IPS-20b (cell line): Measurements from ENCODE around the gene STATH.

Source experiments
- H3K27ac ChIP-seq: one replicate; pipeline ENCODE4 v1.5.1; 2013; ENCODE audit warnings: low read length
- H3K27me3 ChIP-seq: 2 replicates; pipeline ENCODE4 v1.6.1; 2013; ENCODE audit warnings: mild to moderate bottlenecking, low read length, inconsistent platforms; ENCODE audit not compliant: insufficient read depth
- H3K36me3 ChIP-seq: 2 replicates; pipeline ENCODE4 v1.6.1; 2013; ENCODE audit warnings: low read depth, mild to moderate bottlenecking, inconsistent platforms, low read length, moderate library complexity; ENCODE audit not compliant: insufficient read depth
- H3K4me1 ChIP-seq: 2 replicates; pipeline ENCODE4 v1.6.1; 2013; ENCODE audit warnings: mild to moderate bottlenecking, control low read depth, inconsistent platforms, low read length, moderate library complexity; ENCODE audit not compliant: insufficient read depth
- H3K4me3 ChIP-seq: 2 replicates; pipeline ENCODE4 v1.5.1; 2013; ENCODE audit warnings: mild to moderate bottlenecking, low read length, inconsistent platforms
- H3K9ac ChIP-seq: 2 replicates; pipeline ENCODE4 v1.6.1; 2013; ENCODE audit warnings: low read depth, mild to moderate bottlenecking, inconsistent platforms, low read length, moderate library complexity
- H3K9me3 ChIP-seq: 2 replicates; pipeline ENCODE4 v1.6.1; 2013; ENCODE audit warnings: mild to moderate bottlenecking, low read depth, low read length, inconsistent platforms; ENCODE audit not compliant: insufficient read depth

The STATH gene

GRCh38 chr4:69995526-69996016 lies at the start of gene STATH:
TSS of gene STATH (plus strand) at chr4:69995966. CDS start at chr4:69998438, 2,472 bp downstream.
- Histone ChIP-seq H3K9ac (no peak within 1 kb of the TSS), H3K4me3 (no peak within 1 kb of the TSS), H3K9me3 (no peaks in the 10 kb centered on the region), H3K27me3 (no peaks in the 10 kb centered on the region), H3K4me1 (no peaks in the 10 kb centered on the region), H3K27ac (no peak within 1 kb of the TSS), H3K36me3 (no peaks in the 10 kb centered on the region)

- H3K4me3 ChIP-seq: no peak overlapping the region
- no peaks in the 10 kb centered on the region for H3K36me3 ChIP-seq
- no peak overlapping the region for H3K27ac ChIP-seq
- H3K27me3 ChIP-seq: no peaks in the 10 kb centered on the region
- H3K9me3 ChIP-seq: no peaks in the 10 kb centered on the region
- no peaks in the 10 kb centered on the region; the same call in 1 of the 2 replicates for H3K4me1 ChIP-seq
- no peak overlapping the region for H3K9ac ChIP-seq
These were observed 44.2 kb upstream of the STATH start for GRCh38 chr4:69951602-69952001.

DNA sequence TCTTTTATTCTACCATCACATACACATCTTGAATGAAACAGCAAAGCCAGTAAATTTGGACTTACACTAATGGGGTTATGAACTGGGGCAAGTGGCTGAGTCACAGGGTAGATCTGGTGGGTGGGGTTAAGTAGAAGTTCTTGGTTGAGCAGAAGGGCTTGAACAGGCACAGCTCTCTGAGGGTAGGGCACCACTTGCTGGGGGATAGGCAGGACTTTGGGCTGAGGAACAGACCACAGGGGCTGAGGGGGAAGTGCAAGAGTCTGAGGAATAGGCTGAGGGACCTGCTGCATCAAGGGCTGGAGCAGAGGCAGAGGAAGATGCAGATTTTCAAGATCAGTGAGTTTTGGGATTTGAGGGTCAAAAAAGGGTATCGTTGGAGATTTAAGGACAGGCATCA lies 38.6 kb upstream of the STATH start:
- Histone ChIP-seq H3K9me3 (no peaks in the 10 kb centered on the region), H3K27me3 (no peaks in the 10 kb centered on the region), H3K27ac (no peak overlapping the region), H3K4me1 (no peaks in the 10 kb centered on the region; the same call in 1 of the 2 replicates), H3K4me3 (no peak overlapping the region), H3K36me3 (no peaks in the 10 kb centered on the region), H3K9ac (no peak overlapping the region)

GRCh38 chr4:69965628-69966027 lies 30.1 kb upstream of the STATH start, which contains the start of gene CSN2:
TSS of gene CSN2 (minus strand) at chr4:69965728. CDS start at chr4:69960995, 4,733 bp downstream.
- no peaks in the 10 kb centered on the region for H3K27me3 ChIP-seq
- no peak within 1 kb of the TSS for H3K9ac ChIP-seq
- no peak within 1 kb of the TSS for H3K4me3 ChIP-seq
- H3K9me3 ChIP-seq: no peaks in the 10 kb centered on the region; the same call in 1 of the 2 replicates
- H3K4me1 ChIP-seq: no peaks in the 10 kb centered on the region
- H3K27ac ChIP-seq: no peak within 1 kb of the TSS
- no peaks in the 10 kb centered on the region for H3K36me3 ChIP-seq

GRCh38 chr4:69970071-69970470 lies 25.7 kb upstream of the STATH start:
- Histone ChIP-seq H3K9me3 (no peaks in the 10 kb centered on the region; the same call in 1 of the 2 replicates), H3K4me1 (no peaks in the 10 kb centered on the region), H3K9ac (no peak overlapping the region), H3K27ac (no peak overlapping the region), H3K4me3 (no peak overlapping the region), H3K27me3 (no peaks in the 10 kb centered on the region), H3K36me3 (no peaks in the 10 kb centered on the region)

GRCh38 chr4:69974631-69975030 lies 21.1 kb upstream of the STATH start:
- H3K27ac ChIP-seq: no peak overlapping the region
- no peak overlapping the region for H3K9ac ChIP-seq
- H3K9me3 ChIP-seq: no peaks in the 10 kb centered on the region; the same call in 1 of the 2 replicates
- no peaks in the 10 kb centered on the region for H3K27me3 ChIP-seq
- H3K36me3 ChIP-seq: no peaks in the 10 kb centered on the region
- H3K4me3 ChIP-seq: no peak overlapping the region
- H3K4me1 ChIP-seq: no peaks in the 10 kb centered on the region

- Histone ChIP-seq H3K27me3 (no peaks in the 10 kb centered on the region), H3K9ac (no peak overlapping the region), H3K36me3 (no peaks in the 10 kb centered on the region), H3K4me1 (no peaks in the 10 kb centered on the region), H3K4me3 (no peak overlapping the region), H3K27ac (no peak overlapping the region), H3K9me3 (no peaks in the 10 kb centered on the region)
These were observed 18.2 kb upstream of the STATH start for GRCh38 chr4:69977582-69977981.

DNA sequence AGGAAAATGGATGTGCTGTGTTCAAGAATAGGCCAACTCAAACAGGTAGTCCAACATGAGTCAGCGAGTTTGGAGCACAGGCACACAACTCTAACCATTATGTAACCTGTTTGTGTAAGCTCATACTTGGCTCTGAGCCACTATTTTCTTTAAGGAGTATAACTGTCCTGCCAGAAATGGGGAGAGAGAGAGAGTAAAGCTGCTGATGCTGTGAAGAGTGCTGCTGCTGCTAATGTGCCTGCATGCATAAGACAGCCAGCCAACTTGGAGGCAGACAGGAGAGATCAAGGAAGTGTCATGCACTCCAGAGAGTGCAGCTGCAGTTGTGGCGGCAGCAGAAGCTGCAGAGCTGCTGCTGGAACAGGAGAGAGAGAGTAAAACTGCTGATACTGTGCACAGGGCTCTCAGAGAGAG lies 11.7 kb upstream of the STATH start:
- no peak overlapping the region for H3K27ac ChIP-seq
- H3K4me1 ChIP-seq: no peaks in the 10 kb centered on the region
- H3K9me3 ChIP-seq: no peaks in the 10 kb centered on the region
- no peak overlapping the region for H3K9ac ChIP-seq
- H3K27me3 ChIP-seq: no peaks in the 10 kb centered on the region
- no peaks in the 10 kb centered on the region for H3K36me3 ChIP-seq
- H3K4me3 ChIP-seq: no peak overlapping the region

DNA sequence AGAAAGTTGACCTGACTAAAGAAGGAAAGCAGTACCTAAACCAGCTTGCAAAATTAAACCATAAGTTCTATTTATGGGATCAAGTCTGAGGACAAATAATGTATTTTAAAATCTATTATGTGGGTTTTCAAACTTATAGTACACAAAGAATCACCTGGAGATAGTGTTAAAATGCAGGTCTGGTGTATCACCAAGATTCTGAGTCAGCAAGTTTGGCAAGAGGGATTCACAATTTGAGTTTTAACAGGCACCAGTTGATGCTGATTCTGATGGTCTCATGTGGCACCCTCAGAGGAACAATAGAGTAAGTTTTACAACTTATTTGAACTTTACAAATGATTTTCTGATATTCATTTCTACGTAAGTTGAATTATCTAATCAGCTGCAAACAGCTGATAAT lies 9.1 kb upstream of the STATH start:
- H3K9ac ChIP-seq: no peak overlapping the region
- no peaks in the 10 kb centered on the region for H3K36me3 ChIP-seq
- no peak overlapping the region for H3K27ac ChIP-seq
- no peaks in the 10 kb centered on the region for H3K9me3 ChIP-seq
- no peak overlapping the region for H3K4me3 ChIP-seq
- no peaks in the 10 kb centered on the region for H3K4me1 ChIP-seq
- no peaks in the 10 kb centered on the region for H3K27me3 ChIP-seq

- Histone ChIP-seq H3K27me3 (no peaks in the 10 kb centered on the region), H3K36me3 (no peaks in the 10 kb centered on the region), H3K9ac (no peak overlapping the region), H3K9me3 (no peaks in the 10 kb centered on the region), H3K27ac (no peak overlapping the region), H3K4me3 (no peak overlapping the region), H3K4me1 (no peaks in the 10 kb centered on the region)
These were observed 4.8 kb upstream of the STATH start for GRCh38 chr4:69991016-69991415.

DNA sequence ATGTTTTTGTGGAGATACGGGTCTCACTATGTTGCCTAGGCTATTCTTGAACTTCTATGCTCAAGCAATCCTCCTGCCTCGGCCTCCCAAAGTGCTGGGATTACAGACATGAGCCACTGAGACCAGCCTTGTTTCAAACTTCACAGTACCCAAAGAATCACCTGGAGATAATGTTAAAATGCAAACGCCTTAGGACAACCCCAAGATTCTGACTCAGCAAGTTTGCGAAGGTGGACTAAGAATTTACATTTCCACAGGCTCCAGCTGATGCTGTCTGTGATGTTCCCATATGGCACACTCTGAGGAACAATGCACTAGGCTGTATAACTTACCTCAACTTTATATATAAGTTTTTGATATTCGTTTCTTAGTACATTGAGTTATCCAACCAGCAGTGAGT lies 984 bp upstream of the STATH start:
- H3K9ac ChIP-seq: no peak overlapping the region
- no peaks in the 10 kb centered on the region for H3K36me3 ChIP-seq

DNA sequence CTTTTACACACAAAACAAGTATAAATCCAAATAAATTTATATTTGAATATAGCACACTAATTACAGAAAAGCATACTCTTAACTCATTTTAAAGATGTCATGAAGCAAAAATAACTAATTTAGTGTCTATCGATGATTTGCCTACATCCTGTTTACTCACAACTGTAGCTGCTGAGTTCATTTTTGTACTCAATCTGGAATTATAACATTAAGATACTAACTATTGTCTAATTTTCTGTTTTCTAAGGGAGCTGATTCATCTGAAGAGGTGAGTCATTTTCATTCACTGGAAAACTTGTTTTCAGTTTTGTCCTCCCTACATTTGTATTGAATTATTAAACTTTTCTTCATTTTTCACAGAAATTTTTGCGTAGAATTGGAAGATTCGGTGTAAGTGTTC lies 3.7 kb downstream of the STATH start:
- H3K27me3 ChIP-seq: no peaks in the 10 kb centered on the region
- H3K36me3 ChIP-seq: no peaks in the 10 kb centered on the region
- no peak overlapping the region for H3K27ac ChIP-seq
- no peaks in the 10 kb centered on the region for H3K9me3 ChIP-seq
- H3K4me3 ChIP-seq: no peak overlapping the region
- no peaks in the 10 kb centered on the region for H3K4me1 ChIP-seq
- H3K9ac ChIP-seq: no peak overlapping the region

More for the DNA sequence above, 984 bp upstream of the STATH start:
- Histone ChIP-seq H3K9me3 (no peaks in the 10 kb centered on the region), H3K4me1 (no peaks in the 10 kb centered on the region), H3K4me3 (no peak overlapping the region), H3K27ac (no peak overlapping the region), H3K27me3 (no peaks in the 10 kb centered on the region)
